ENCODE data around the gene OGFOD2.
"Not testable (repeated sequence)": the region's sequence is repeated elsewhere in the genome, so short reads cannot be mapped to it uniquely, and the experiment has no call there.

Gene OGFOD2

DNA sequence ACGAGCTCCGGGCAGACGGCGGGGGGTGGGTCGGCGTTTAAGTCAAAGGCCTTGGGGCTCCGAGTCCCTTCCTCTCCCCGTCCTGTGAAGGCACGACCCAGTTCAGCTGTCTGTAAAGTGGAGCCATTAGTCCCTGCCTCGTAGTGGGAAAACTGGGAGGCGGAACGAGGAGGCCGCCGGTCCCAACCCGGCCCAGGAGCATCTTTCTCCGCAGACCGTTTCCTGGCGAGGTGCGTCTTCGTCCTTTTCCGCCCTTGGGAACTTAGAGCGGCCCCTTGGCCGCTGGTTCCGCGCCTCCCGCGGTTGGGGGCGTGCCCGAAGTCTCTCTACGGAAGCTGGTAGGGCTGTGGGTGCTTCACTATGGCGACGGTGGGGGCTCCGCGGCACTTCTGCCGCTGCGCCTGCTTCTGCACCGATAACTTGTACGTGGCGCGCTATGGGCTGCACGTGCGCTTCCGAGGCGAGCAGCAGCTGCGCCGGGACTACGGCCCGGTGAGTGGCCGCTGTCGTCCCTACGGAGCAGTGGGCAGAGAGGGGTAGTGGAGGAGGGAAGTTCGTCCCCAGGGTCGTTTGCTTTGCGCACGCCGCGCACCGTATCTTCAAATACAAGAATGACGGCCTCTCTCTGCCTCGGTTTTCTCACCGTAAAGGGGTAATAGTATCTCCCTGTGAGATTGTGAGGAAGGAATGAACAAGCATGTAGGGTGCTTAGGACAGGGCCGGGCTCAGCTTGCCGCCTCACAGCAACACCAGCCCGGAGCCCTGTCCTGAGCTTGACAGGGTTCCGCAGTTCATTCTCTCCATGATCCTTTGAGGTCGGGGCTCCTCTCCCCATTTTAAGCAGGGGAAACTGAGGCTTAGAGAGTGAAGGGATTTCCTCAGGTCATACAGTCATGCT lies at the start of gene OGFOD2:
OGFOD2 (plus strand) TSS at position 353 of the 898 bp plus-strand sequence; CDS start at position 361, 8 bp downstream.
- DNase-seq = peak; percentile 71 to 92 (median 87)

DNA sequence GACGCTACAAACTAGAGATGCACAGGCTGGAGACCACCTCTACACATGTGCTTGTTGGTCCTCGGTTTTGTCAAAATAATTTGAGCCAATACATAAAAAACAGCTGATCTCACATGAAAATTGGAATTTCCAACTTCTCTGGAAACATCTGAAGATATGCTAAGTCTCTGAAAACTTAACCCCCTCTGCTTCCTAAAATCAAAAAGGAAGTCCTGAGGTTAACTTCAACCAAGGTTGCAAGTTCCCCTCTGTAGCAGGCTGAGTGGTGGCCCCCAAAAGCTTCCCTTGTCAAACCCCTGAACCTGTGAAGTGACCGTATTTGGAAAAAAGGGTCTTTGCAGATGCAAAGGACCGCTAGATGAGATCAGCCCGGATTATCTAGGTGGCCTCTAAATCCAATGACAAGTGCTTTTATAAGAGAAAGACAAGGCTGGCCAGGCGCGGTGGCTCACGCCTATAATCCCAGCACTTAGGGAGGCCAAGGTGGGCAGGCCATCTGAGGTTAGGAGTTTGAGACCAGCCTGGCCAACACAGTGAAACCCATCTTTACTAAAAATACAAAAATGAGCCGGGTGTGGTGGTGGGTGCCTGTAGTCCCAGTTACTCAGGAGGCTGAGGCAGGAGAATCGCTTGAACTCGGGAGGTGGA lies 47.2 kb upstream of the OGFOD2 start:
- no peak for DNase-seq

DNA sequence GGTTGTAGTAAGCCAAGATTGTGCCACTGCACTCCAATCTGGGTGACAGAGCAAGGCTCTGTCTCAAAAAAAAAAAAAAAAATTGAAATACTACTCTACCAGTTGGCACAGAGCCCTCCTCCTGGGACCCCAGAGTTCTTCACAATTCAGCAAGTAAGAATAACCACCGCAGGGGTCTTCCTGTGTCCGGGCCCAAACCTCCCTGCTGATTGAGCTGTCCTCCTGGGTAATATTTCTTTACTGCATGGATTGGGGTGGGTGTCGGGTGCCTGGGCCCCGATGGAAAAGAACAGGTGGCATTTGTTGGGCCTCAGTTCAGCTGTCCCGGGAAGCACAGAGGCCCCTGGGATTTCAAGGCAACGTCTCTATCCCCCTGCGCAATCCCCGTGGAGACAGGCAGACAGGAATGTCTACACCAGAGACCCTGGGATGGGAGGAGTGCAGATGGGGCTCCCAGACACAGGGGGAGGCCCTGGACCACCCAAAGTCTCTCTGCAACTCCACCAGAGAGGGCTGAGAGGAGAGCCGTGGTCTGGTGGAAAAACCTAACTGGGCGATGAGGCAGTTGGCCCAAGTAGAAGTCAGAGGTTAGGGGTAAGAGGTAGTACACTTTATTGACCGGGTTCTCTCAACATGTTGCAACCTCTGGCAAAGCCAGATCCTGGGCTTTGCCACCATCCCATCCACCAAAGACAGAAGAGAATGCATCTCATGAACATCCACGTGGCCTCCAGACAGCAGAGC lies 46.5 kb upstream of the OGFOD2 start:
- no peak for DNase-seq

DNA sequence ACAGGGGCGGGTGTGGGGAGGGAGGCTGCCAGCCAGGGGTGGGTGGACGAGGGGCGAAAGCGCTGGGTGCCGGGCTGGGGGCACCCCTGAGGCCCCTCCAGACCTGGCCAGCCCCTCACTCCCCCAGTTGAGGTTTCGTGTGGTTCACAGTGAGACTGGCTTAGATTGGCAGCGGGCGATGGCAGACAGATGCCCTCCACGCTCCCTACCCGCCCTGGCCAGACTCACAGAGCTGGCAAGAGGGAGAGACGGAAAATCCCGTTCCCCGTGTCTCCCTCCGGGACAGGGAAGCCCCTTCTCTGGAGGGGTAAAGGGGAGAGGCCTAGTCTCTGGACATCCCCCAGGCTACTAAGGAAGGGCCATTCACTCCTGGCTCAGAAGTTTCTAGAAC lies 45.9 kb upstream of the OGFOD2 start:
- DNase-seq = no peak

DNA sequence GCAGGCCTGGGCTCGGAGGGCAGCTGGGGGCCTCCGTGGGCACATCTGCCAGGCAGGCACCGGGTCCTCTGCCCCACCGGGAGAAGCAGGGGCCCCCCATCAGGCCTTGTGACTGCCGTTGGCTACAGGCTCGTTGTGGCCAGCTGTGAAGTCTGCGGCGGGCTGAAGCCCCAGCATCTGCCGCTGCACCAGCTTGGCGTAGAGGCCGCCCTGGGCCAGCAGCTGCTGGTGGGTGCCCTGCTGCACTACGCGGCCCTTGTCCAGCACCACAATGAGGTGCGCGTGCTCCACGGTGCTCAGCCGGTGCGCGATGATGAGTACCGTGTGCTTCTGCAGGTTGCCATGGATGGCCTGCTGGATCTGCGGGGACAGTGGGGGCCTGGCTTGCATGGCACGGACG lies 45.2 kb upstream of the OGFOD2 start:
- no peak for DNase-seq

DNA sequence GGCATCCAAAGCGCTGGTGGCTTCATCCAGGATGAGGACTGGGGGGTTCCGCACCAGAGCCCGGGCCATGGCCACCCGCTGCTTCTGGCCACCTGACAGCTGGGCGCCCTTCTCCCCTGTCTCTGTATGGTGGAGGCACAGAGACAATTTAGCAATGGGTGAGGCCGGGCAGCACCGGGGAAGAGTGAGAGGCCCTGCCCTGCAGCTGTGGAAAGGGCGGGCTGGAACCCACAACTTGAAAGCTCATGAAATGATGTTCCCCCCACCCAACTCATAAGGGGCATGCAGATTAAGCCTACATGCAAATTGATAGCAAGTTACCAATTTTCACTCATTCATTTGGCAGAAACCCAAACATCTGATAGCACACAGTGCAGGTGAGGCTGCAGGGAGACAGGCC lies 42.8 kb upstream of the OGFOD2 start:
- DNase-seq = no peak

DNA sequence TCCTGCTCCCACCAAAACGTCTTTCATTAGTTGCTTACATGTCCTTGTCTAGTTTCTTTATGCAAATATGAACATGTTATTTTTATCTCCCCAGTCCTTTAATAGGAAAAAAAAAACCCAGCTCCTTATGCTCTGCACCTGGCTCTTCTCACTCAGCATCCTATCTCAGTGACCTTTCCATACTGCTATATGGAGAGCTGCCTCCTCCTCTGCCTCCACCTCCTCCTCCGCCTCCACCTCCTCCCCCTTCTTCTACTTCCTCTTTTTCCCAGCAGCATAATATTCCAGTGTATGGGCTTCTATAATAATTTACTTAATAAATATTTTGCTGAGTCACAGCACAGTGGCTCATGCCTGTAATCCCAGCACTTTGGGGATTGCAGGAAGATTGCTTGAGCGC lies 40.3 kb upstream of the OGFOD2 start:
- DNase-seq = no peak

DNA sequence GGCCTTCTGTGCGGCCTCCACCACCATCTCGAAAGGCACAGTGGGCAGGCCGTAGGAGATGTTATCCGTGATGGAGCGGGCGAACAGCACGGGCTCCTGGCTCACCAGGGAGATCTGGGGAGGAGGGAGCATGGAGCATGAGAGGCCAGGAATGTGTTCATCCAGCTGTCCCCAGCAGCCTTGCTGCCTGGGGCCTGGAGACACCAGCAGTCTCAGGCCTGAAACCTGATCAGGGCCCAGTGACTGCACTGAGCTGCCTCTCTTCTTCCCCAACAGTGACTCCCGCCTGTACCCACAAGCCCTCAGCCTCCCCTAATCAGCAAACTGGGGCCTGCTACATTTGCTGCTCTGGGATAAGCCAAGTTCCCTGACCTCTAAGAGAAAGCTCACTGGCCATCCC lies 39.7 kb upstream of the OGFOD2 start:
- DNase-seq = no peak

DNA sequence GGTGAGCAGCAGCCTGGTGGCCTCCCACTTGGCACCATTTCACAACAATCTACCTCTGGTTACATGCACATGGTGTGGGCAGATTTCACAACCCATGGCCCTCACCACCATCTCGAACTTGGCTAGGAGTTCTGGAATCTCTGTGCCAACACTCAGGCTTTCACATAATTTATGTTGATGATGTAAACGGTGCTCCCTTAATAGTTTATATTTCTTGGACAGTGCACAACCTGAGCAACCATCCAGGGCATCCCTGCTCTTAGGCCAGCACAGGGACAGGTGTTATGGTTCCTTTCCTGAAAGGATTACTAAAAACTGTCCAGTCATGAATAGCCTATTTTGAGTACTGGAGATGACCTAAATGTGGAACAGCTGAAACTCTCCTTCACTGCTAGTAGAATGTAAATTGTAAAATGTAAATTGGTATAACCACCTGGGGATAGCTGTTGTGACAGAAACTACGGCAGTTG lies 37.4 kb upstream of the OGFOD2 start:
- DNase-seq = no peak

DNA sequence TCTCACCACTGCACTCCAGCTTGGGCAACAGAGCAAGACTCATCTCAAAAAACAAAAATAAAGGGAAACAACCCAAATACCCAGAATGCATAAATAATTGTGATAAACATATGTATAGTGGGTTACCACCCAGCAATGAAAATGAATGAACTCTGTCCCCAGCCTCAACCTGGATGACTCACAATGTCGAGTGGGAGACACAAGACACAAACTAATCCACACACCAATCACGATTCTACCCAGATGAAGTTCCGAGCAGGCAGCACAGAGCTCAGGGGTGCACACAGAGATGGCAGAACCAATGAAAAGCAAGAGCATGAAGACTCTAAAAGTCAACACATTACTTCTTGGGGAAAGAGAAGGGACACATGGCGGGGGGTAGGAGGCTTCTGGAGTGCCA lies 35.9 kb upstream of the OGFOD2 start:
- DNase-seq = no peak

DNA sequence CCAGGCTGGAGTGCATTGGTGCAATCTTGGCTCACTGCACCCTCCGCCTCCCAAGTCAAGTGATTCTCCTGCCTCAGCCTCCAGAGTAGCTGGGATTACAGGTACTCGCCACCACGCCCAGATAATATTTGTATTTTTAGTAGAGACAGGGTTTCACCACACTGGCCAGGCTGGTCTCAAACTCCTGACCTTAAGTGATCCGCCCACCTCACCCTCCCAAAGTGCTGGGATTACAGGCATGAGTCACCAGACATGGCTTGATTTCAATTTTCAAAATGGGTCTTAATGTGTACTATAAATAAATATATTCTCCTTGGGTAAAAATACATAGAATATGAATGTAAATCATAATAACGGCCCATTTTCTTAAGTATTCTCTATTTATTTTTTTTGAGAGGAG lies 33.7 kb upstream of the OGFOD2 start:
- DNase-seq = not testable (repeated sequence)

DNA sequence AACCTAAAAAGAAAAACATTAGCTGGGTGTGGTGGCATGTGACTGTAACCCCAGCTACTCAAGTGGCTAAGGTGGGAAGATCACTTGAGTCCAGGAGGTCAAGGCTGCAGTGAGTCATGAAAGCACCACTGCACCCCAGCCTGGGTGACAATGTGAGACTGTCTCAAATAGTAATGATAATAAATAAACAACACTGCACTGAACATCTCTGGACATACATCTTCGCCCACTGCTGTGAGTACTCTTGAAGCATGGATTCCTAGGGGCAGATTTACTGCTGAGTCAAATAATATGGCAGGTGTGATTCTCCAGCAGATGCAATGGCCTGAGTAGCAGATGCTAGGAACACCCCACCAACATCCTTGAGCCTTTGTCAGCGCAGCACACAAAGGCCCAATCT lies 32.4 kb upstream of the OGFOD2 start:
- no peak for DNase-seq

DNA sequence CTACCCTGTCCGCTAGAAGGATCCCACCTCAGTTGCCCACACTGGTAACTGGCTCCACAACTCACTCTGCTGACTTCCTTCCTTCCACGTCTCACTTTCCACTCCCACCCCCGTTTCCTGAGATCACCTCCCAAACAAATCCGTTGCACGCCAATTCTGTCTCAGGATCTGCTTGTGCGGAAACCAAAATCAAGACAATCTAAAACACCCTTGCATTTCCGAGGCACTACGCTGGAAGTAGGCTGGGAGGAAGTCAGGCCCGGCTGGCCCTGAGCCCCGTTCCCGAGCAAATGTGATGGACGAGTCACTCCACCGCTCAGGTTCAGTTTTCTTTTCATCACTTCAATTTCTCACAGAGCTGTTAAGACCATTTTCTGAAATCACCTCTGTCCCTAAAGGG lies 31.8 kb upstream of the OGFOD2 start:
- no peak for DNase-seq

DNA sequence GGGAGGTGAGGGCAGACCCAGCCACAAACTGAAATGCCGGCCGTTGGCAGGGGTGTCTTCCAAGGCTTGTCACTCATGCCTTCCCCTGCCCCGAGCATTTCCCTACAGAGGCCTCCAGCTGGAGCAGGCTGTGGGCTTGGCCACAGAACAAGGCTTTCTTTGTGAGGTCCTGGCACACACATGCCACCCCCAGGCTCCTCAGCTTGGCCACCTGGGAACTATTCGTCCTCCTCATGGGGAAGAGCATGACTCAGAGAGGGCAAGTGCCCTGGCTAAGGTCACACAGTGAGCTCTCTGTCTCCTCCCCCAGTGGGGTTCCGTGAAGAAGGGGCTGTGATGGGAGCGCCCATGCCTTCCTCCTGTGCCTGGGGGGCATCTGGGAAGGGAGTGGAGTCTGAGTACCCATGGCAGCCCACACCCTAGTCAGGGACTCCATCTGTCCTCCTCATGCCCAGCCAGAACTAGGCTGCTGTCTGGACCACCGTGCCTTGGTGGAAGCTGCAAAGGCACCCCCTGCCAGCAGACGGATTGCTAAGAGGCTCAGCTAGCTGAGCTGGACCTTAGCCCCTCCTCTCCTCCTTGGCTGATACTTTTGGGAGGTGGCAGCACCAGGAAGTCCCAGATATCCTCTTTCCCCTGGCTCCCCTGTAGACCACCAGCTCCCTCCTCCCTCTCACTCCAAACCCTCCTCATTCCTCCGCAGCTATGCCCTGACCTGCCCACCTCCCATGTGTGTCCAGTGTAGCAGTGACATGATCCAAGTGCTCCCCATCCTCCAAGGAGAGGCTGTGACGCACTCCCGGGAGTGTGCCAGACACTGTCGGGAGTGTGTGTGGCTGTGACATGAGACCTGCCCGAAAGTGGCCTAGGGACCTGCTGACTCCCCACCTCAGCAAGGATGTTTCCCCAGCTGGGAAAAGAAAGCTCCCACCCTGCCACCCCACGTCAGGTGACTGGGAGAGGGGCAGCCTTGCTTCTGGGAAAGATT lies 30.1 kb upstream of the OGFOD2 start:
- DNase-seq = no peak

DNA sequence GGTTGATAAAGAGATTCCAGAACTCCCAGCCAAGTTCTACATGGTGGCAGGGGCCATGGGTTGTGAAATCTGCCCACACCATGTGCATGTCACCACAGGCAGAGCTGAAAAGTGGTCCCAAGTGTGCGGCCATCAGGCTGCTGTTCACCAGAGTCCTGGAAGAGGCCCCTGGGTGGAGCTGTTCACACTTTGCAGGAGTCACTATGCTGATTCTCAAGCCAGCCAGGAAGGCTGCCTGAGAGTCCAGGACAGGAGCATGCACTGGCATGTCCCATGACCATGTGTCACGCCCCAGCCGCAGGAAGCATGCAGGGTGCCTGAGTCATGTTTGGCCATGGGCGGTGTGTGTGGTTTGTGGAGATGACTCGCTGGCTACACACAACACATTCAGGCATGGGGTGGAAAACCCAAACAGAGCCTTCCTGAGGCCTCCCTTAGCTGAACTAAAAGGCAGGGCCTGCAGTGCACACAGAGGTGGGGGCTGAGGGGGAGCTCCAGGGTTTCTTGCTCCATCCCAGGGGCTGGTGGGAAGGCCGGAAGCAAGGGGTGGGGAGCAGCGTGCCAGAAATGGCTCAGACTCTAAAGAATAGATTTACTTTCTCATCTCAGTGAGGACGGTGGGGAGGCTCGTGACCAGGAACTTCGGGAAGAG lies 28.2 kb upstream of the OGFOD2 start:
- DNase-seq = peak; percentile 20 to 50 (median 30)

DNA sequence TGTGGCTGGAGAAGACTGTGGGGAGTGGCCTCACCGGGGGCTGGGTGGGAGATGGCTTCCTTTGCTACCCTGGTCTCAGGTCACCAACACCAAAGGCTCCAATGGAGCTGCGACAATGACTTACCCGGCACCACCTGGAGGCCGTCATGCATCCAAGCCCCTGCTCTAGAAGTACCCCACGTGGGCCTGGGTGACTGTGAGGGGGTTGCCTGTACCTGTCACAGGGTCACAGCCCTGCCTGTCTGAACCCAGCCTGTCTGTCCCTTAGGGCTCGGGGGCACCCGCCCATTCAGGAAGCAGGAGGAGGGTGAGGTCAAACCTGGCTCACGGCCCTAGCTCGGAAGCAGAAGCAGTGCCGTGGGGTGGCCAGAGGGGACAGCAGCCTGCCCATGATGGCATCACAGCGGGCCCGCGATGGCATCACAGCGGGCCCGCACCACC lies 27.7 kb upstream of the OGFOD2 start:
- no peak for DNase-seq

DNA sequence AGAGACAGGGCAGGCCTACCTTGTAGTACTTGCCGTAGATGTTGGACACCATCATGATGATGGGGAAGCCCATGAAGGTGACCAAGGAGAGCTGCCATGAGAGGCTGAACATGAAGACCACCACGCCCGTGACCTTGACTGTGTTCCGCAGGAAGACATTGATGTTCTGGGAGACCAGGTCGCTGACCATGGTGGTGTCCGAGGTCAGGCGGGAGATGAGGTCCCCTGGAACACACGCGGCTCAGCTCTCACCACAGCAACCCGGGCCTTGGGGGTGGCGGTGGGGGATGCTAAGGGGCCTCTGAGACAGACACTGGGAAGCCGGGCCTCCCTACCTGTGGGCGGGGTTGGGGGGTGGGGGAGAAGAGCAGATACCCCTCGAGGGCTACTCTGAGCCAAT lies 26.4 kb upstream of the OGFOD2 start:
- no peak for DNase-seq

DNA sequence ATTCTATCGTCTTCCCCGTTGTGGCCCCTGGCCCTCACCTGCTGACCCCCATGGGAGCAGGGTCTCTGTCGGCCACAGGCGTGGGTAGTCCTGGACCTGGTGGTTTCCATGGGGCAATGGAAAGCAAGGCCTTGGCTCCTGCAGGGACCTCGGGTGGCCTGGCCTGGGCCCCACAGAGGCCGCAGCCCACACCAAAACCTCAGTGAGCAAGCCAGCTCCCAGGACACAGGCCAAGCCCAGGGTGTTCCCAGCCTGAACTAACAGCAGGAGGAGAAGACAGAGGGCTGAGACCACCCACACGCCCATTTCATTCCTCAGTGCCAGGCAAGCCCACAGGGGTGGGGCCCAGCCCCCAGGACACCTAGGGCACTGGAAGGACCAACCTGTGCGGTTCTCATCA lies 25.6 kb upstream of the OGFOD2 start:
- no peak for DNase-seq

DNA sequence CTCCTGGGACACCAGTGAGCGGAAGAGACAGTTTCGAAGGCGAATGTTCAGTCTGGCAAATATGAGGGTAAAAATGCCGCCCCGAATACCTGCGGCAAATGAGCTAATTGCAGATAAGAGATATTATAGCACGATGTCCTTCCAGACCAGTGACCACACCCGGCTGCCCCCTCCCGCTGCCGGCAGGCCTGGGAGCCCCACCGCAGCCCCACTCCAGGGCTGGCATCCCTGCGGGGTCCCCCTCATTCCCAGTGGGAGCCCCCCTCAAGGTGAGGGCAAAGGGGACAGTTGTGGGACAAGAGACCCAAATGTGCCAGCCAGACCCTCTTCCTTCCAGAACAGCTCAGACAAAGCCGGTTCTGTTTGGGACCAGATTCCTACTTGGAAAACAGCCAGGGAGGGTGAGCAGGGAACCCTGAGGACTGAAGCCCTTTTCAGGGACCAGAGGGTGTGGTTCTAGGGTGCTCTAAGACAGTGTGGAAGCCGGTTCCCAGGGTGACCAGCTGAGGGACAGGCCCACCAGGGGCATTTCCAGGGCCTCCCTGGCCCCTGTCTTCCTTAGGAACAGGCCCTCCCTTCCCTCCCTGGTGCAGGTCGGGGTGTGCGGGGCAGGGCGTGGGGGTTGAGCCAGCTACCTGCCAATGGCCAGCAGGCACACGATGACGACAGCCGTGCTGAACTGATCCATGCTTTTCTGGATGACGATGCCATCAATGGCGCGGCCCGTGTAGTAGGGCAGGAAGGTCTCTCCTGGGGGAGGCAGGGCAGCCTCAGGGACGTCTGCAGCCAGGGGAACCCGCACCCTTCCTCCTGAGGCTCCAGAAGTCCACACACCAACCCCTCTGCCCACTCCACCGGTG lies 25.0 kb upstream of the OGFOD2 start:
- no peak for DNase-seq

DNA sequence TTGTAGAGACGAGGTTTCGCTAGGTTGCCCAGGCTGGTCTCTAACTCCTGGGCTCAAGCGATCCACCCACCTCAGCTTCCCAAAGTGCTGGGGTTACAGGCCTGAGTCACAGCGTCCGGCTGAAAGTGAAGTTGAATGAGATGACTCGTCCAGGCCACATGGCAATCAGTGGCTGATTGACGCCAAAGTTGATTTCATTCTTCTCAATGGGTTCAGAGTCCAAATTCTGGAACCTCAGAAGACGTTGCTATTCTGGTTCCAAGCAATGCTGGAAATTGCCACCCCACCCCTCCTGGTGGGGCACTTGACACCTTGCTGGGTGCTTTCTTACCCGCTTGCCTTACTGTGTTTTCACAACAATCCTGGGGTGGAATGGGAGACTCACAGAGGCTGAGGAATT lies 23.6 kb upstream of the OGFOD2 start:
- DNase-seq = no peak
